Psoas muscle (tissue), 8 donors: Measurements from ENCODE around the gene MAPK8. TPM values are rescaled to one million over a fixed set of nuclear protein-coding genes. Genes with fewer than 3 reads are reported as not detected.

Experiments used
- ATAC-seq, 4 donors: fragments of 200-7000 bp; cut with Tn5 transposase; one replicate each; pipeline ENCODE4 v1.9.1; 2020; ENCODE audit warnings: moderate library complexity in 3 of 4, mild to moderate bottlenecking in 2 of 4
- DNase-seq, 2 donors: peaks; one replicate each; pipeline ENCODE4 v3.0.0-alpha.2; 2020
- H3K27ac ChIP-seq: fragments of 200-600 bp; one replicate; pipeline ENCODE4 v1.8.0; 2022
- H3K27me3 ChIP-seq, 3 donors: fragments of 200-600 bp in 1 of 3; one replicate each; pipeline versions ENCODE4 v1.6.1 to v1.8.0; 2013 to 2022; ENCODE audit warnings: low read length in 2 of 3, mild to moderate bottlenecking in 2 of 3, moderate library complexity in 1 of 3; ENCODE audit not compliant: insufficient read depth in 3 of 3
- H3K36me3 ChIP-seq, 2 donors: fragments of 200-600 bp in 1 of 2; one replicate each; pipeline versions ENCODE4 v1.6.1 to v1.8.0; 2013 to 2022; ENCODE audit warnings: low read depth in 1 of 2, mild to moderate bottlenecking in 1 of 2, moderate library complexity in 1 of 2; ENCODE audit not compliant: insufficient read depth in 1 of 2
- H3K4me1 ChIP-seq: fragments of 200-600 bp; one replicate; pipeline ENCODE4 v1.8.0; 2022
- H3K4me3 ChIP-seq: fragments of 200-600 bp; one replicate; pipeline ENCODE4 v1.8.0; 2022; ENCODE audit warnings: mild to moderate bottlenecking
- H3K9me3 ChIP-seq: fragments of 200-600 bp; one replicate; pipeline ENCODE4 v1.8.0; 2022
- CTCF ChIP-seq: fragments of 200-600 bp; IDR thresholded peaks from one replicate; pipeline ENCODE4 v1.8.0; 2022; ENCODE audit warnings: antibody characterized with exemption
- WGBS, 3 donors: extraction: QIAGEN DNeasy Blood & Tissue Kit; methylation state at CpG; one replicate each; pipeline versions ENCODE4 v1.1.6 to v1.1.7; 2013; 5-methylcytosine and 5-hydroxymethylcytosine counted together
- intact Hi-C, 2 donors: fragments of 100-400 bp; cut with DNase I; formaldehyde crosslinking; loops; one replicate each; pipeline versions ENCODE4 v1.11.0 to v1.14.2; 2022
- polyA plus RNA-seq, 3 donors: library from polyadenylated mRNA; stranded (reverse); fragments of 200-250 nt; gene quantifications; one replicate each; pipeline ENCODE4 v1.2.3, GENCODE V29; 2013
- total RNA-seq, 4 donors: library from RNA; stranded (reverse); fragmentation: NEBNext Ultra II Directional in 2 of 4; extraction: Animal tissue kit (Norgen Biotek cat#: 25700) in 2 of 4; gene quantifications; one replicate each; pipeline versions ENCODE4 v1.2.1 to v1.2.4, GENCODE V29; 2021 to 2023
- donor health status: healthy with polysubstance abuse.
- donor health status: DM: no; HTN: no; CAD: no; lungs with moderate emphysema.
- donor health status: Bipolar disorder and iron deficiency.
- donor health status: healthy.
- donor health status: DM: yes; HTN: yes; CAD: no.
- donor health status: DM: no; HTN: no; CAD: no.
- donor health status: DM: no; HTN: no; CAD: no.
- donor health status: DM: yes; HTN: yes; CAD: no.

Gene MAPK8
- total and polyA plus RNA-seq, 7 donors, result 10.8 to 32.3 (median 24.3) TPM

GRCh38 chr10:48285710-48286109, 20.8 kb upstream of the MAPK8 start:
- Histone ChIP-seq H3K9me3 (no peaks in the 10 kb centered on the region), H3K4me3 (no peak overlapping the region), H3K36me3 (no peaks in the 10 kb centered on the region), H3K4me1 (no peaks in the 10 kb centered on the region), H3K27me3 (peaks cover 0 to 7% (median 0%) of the 10 kb centered on the region in 3 donors), H3K27ac (no peak overlapping the region)
- WGBS, 3 donors, result 40 to 45% (median 43%) methylated on average over 5 of the region's 5 CpGs
- no peak for TF ChIP-seq CTCF
- intact Hi-C loops, result no loop called here
- DNase-seq, result no peak
- no peak for ATAC-seq

- ATAC-seq (no peak), DNase-seq (no peak)
- Histone ChIP-seq H3K4me1 (no peaks in the 10 kb centered on the region), H3K27me3 (peaks cover 0 to 7% (median 0%) of the 10 kb centered on the region in 3 donors), H3K4me3 (no peak overlapping the region), H3K27ac (no peak overlapping the region), H3K9me3 (no peaks in the 10 kb centered on the region), H3K36me3 (no peaks in the 10 kb centered on the region)
- 81 to 95% (median 85%) methylated on average over 1 of the region's 1 CpG for WGBS, 3 donors
- TF ChIP-seq CTCF, result no peak
- intact Hi-C loops, result no loop called here
These were observed 20.1 kb upstream of the MAPK8 start for GRCh38 chr10:48286356-48286755.

- intact Hi-C loops, result no loop called here
- ATAC-seq (peak in 1 of 4 donors; percentile 35), DNase-seq (no peak)
- WGBS, 3 donors, result 52 to 66% (median 61%) methylated on average over 13 of the region's 13 CpGs
- Histone ChIP-seq H3K27ac (no peak overlapping the region), H3K36me3 (no peaks in the 10 kb centered on the region), H3K4me1 (no peaks in the 10 kb centered on the region), H3K27me3 (peaks cover 0 to 7% (median 0%) of the 10 kb centered on the region in 3 donors), H3K9me3 (no peaks in the 10 kb centered on the region), H3K4me3 (no peak overlapping the region)
- TF ChIP-seq CTCF, result no peak
These were observed 18.8 kb upstream of the MAPK8 start for GRCh38 chr10:48287417-48288391.

GRCh38 chr10:48288661-48289060, 17.8 kb upstream of the MAPK8 start:
- Histone ChIP-seq H3K9me3 (no peaks in the 10 kb centered on the region), H3K4me1 (no peaks in the 10 kb centered on the region), H3K36me3 (no peaks in the 10 kb centered on the region), H3K4me3 (no peak overlapping the region), H3K27me3 (peaks cover 0 to 7% (median 0%) of the 10 kb centered on the region in 3 donors), H3K27ac (no peak overlapping the region)
- DNase-seq (no peak), ATAC-seq (no peak)
- intact Hi-C loops, result no loop called here
- WGBS, 3 donors, result 82 to 97% (median 84%) methylated on average over 7 of the region's 7 CpGs
- no peak for TF ChIP-seq CTCF
